H1 (cell line): ENCODE results near the gene RTF2. TPM values are rescaled to one million over a fixed set of nuclear protein-coding genes. Genes with fewer than 3 reads are reported as not detected.

Experiments
- TAF7 ChIP-seq: optimal IDR thresholded peaks from 2 replicates; pipeline ENCODE3; 2011; ENCODE audit warnings: low read depth, mild to moderate bottlenecking, inconsistent platforms, low read length, moderate library complexity, borderline replicate concordance
- TCF12 ChIP-seq: IDR thresholded peaks from 2 replicates; pipeline ENCODE4 v1.6.1; 2011; ENCODE audit warnings: low read depth, mild to moderate bottlenecking, low read length
- polyA plus RNA-seq, 7 experiments: library from polyadenylated mRNA; depleted of rRNA in 3 of 7; stranded (reverse) in 5 of 7; unstranded in 2 of 7; fragments of >200 nt in 5 of 7; fragments of 200-250 nt in 2 of 7; gene quantifications; 1 replicate in 5 of 7; 2 replicates in 1 of 7; 4 replicates in 1 of 7; pipeline versions ENCODE4 v1.2.1 to v1.2.3, GENCODE V29; 2011 to 2013; ENCODE audit warnings: missing spikeins in 2 of 7, mixed read lengths in 2 of 7
- total RNA-seq: library from RNA; stranded (reverse); fragmentation: NEBNext Ultra II Directional; extraction: Animal tissue kit (Norgen Biotek cat#: 25700); gene quantifications from 2 replicates; pipeline ENCODE4 v1.2.1, GENCODE V29; 2021
- TF ChIP-seq, protein P1 (sequence below): fragments of 300-600 bp; sonication (generic); IDR thresholded peaks from 2 replicates; pipeline ENCODE4 v1.7.1; 2012; ENCODE audit warnings: low read length, moderate library complexity, mild to moderate bottlenecking, inconsistent platforms; ENCODE audit not compliant: insufficient replicate concordance

RTF2 gene
- total and polyA plus RNA-seq, 2 of the 8 experiments (the other 6 are each of a cell fraction or from before 2014, with no cell fraction given) = 33.9 to 51.2 TPM

DNA sequence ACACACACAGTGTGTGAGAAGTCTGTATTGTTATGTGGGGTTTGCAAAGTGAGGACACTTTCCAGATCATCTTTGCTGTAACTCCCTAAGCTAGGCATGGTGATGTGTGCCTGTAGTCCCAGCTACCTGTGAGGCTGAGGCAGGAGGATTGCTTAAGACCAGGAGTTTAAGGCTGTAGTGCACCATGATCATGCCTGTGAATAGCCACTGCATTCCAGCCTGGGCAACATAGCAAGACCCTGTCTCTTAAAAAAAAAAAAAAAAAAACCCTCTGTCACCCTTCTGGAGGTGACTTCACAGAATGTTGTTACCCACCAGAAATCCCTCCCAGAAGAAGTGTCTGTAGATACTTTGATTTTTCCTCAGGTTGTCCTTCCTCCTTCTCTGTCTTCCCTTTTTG lies 41.5 kb upstream of the RTF2 start (continued):
- TF ChIP-seq, protein P1, sequence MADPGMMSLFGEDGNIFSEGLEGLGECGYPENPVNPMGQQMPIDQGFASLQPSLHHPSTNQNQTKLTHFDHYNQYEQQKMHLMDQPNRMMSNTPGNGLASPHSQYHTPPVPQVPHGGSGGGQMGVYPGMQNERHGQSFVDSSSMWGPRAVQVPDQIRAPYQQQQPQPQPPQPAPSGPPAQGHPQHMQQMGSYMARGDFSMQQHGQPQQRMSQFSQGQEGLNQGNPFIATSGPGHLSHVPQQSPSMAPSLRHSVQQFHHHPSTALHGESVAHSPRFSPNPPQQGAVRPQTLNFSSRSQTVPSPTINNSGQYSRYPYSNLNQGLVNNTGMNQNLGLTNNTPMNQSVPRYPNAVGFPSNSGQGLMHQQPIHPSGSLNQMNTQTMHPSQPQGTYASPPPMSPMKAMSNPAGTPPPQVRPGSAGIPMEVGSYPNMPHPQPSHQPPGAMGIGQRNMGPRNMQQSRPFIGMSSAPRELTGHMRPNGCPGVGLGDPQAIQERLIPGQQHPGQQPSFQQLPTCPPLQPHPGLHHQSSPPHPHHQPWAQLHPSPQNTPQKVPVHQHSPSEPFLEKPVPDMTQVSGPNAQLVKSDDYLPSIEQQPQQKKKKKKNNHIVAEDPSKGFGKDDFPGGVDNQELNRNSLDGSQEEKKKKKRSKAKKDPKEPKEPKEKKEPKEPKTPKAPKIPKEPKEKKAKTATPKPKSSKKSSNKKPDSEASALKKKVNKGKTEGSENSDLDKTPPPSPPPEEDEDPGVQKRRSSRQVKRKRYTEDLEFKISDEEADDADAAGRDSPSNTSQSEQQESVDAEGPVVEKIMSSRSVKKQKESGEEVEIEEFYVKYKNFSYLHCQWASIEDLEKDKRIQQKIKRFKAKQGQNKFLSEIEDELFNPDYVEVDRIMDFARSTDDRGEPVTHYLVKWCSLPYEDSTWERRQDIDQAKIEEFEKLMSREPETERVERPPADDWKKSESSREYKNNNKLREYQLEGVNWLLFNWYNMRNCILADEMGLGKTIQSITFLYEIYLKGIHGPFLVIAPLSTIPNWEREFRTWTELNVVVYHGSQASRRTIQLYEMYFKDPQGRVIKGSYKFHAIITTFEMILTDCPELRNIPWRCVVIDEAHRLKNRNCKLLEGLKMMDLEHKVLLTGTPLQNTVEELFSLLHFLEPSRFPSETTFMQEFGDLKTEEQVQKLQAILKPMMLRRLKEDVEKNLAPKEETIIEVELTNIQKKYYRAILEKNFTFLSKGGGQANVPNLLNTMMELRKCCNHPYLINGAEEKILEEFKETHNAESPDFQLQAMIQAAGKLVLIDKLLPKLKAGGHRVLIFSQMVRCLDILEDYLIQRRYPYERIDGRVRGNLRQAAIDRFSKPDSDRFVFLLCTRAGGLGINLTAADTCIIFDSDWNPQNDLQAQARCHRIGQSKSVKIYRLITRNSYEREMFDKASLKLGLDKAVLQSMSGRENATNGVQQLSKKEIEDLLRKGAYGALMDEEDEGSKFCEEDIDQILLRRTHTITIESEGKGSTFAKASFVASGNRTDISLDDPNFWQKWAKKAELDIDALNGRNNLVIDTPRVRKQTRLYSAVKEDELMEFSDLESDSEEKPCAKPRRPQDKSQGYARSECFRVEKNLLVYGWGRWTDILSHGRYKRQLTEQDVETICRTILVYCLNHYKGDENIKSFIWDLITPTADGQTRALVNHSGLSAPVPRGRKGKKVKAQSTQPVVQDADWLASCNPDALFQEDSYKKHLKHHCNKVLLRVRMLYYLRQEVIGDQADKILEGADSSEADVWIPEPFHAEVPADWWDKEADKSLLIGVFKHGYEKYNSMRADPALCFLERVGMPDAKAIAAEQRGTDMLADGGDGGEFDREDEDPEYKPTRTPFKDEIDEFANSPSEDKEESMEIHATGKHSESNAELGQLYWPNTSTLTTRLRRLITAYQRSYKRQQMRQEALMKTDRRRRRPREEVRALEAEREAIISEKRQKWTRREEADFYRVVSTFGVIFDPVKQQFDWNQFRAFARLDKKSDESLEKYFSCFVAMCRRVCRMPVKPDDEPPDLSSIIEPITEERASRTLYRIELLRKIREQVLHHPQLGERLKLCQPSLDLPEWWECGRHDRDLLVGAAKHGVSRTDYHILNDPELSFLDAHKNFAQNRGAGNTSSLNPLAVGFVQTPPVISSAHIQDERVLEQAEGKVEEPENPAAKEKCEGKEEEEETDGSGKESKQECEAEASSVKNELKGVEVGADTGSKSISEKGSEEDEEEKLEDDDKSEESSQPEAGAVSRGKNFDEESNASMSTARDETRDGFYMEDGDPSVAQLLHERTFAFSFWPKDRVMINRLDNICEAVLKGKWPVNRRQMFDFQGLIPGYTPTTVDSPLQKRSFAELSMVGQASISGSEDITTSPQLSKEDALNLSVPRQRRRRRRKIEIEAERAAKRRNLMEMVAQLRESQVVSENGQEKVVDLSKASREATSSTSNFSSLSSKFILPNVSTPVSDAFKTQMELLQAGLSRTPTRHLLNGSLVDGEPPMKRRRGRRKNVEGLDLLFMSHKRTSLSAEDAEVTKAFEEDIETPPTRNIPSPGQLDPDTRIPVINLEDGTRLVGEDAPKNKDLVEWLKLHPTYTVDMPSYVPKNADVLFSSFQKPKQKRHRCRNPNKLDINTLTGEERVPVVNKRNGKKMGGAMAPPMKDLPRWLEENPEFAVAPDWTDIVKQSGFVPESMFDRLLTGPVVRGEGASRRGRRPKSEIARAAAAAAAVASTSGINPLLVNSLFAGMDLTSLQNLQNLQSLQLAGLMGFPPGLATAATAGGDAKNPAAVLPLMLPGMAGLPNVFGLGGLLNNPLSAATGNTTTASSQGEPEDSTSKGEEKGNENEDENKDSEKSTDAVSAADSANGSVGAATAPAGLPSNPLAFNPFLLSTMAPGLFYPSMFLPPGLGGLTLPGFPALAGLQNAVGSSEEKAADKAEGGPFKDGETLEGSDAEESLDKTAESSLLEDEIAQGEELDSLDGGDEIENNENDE = no peak
- no peak for TF ChIP-seq TCF12
- TF ChIP-seq TAF7 = no peak
